GM18520 (cell line): Measurements from ENCODE around the gene IFI44.

Experiments used
- ATAC-seq: cut with Tn5 transposase; IDR thresholded peaks from one replicate; pipeline ENCODE4 v1.9.1; 2021; ENCODE audit not compliant: unreplicated experiment

Gene IFI44

GRCh38 chr1:78651241-78651640 lies 1.6 kb downstream of the IFI44 start:
- ATAC-seq = no peak

- no peak for ATAC-seq
These were observed 2.5 kb downstream of the IFI44 start for GRCh38 chr1:78652019-78652560.

- no peak for ATAC-seq
These were observed 9.3 kb downstream of the IFI44 start for GRCh38 chr1:78658901-78659300.

GRCh38 chr1:78663923-78664322 lies 14.3 kb downstream of the IFI44 start:
- no peak for ATAC-seq

- no peak for ATAC-seq
These were observed 15.1 kb downstream of the IFI44 start for GRCh38 chr1:78664763-78665162.

- ATAC-seq = no peak
These were observed 16.2 kb downstream of the IFI44 start for GRCh38 chr1:78665809-78666208.

- ATAC-seq = no peak
These were observed 18.3 kb downstream of the IFI44 start for GRCh38 chr1:78667939-78668338.

- no peak for ATAC-seq
These were observed 18.8 kb downstream of the IFI44 start for GRCh38 chr1:78668427-78668826.

GRCh38 chr1:78672428-78672827 lies 22.8 kb downstream of the IFI44 start:
- ATAC-seq = no peak

- ATAC-seq = no peak
These were observed 23.5 kb downstream of the IFI44 start for GRCh38 chr1:78673120-78673519.

GRCh38 chr1:78676347-78676982 lies 26.8 kb downstream of the IFI44 start:
- no peak for ATAC-seq

- ATAC-seq = no peak
These were observed 27.4 kb downstream of the IFI44 start for GRCh38 chr1:78676993-78677392.

- no peak for ATAC-seq
These were observed 28.2 kb downstream of the IFI44 start for GRCh38 chr1:78677788-78678187.

- peak; percentile 52 for ATAC-seq
These were observed 28.7 kb downstream of the IFI44 start for GRCh38 chr1:78678324-78678723.

- no peak for ATAC-seq
These were observed 31.6 kb downstream of the IFI44 start for GRCh38 chr1:78681265-78681664.

- no peak for ATAC-seq
These were observed 32.9 kb downstream of the IFI44 start for GRCh38 chr1:78682496-78682895.

GRCh38 chr1:78683079-78683478 lies 33.4 kb downstream of the IFI44 start:
- no peak for ATAC-seq

GRCh38 chr1:78687315-78687714 lies 37.7 kb downstream of the IFI44 start:
- no peak for ATAC-seq

- no peak for ATAC-seq
These were observed 38.3 kb downstream of the IFI44 start for GRCh38 chr1:78687914-78688313.

- no peak for ATAC-seq
These were observed 39.1 kb downstream of the IFI44 start for GRCh38 chr1:78688697-78689096.

GRCh38 chr1:78690516-78690915 lies 40.9 kb downstream of the IFI44 start:
- ATAC-seq = no peak

- no peak for ATAC-seq
These were observed 42.5 kb downstream of the IFI44 start for GRCh38 chr1:78691995-78692747.
